NCI-H2171 (cell line): Measurements from ENCODE around the gene EFNA1.
"Not testable (repeated sequence)": the region's sequence is repeated elsewhere in the genome, so short reads cannot be mapped to it uniquely, and the experiment has no call there.

Source experiments
- DNase-seq: peaks from one replicate; lab custom pipeline; 2025; lab: John Stamatoyannopoulos, UW

The EFNA1 gene

DNA sequence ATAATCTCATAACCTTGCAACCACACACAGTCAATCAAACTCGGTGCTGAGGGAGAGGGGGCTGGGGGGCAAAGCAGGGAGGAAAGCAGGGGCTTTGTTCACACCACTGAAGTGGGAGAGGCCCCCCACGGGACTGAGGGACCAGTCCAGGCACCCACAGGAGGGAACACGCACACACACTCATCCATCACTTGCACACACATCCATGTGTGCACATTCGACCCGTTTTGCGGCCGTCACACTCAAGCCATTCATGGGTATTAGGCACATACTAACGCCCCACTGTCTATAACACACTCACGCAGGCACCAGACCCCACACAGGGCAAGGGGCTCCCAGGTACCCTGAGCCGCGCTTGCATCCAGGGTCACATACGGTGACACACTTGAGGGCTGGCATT lies 35.0 kb upstream of the EFNA1 start:
- no peak for DNase-seq

DNA sequence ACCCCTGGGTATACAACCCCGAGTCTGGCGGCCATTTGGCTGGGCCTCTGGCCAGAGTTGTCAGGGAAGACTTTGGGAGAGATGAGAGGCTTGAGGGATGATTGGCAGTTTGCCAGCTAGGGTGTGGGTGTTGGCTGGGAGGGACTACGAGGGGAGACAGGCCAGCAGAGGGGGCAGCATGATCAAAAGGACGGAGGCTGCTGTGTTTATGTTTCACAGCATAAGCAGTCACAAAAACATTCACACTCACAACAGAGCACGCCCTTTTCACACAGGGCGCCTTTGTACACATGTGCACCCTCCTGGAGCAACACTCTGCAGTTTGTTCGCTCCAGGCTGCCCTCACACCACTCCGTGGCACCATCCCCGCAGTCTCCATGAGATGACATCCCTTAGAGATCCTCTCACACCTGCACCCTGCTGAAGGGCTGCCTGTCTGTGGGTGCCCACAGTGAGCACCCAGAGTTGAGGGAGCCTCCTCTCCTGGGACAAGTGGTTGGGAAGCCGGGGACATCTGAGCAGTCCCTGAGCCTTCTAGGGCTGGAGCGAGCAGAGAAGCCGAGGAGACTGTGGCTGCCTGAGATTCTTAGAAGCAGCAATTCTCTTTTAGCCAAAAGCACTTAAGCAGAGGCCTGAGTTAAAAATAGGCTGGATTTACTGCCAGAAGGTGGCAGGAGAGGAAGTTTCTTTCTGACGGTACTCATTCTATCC lies 33.6 kb upstream of the EFNA1 start:
- peak; percentile 62 for DNase-seq

DNA sequence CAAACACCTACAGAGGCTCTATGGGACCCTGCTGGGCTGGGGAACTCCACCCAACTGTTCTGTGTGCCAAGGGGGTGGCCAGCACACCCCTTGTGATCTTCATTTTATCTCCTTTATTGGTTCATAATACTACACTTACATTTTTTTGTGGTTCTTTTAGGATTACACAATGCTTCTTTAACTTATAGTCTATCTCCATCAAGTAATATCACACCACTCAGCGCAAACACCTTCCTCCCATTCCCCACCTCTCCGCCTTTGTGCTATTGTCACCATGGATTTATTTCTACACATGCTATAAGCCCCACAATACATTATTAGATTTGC lies 33.1 kb upstream of the EFNA1 start:
- no peak for DNase-seq

DNA sequence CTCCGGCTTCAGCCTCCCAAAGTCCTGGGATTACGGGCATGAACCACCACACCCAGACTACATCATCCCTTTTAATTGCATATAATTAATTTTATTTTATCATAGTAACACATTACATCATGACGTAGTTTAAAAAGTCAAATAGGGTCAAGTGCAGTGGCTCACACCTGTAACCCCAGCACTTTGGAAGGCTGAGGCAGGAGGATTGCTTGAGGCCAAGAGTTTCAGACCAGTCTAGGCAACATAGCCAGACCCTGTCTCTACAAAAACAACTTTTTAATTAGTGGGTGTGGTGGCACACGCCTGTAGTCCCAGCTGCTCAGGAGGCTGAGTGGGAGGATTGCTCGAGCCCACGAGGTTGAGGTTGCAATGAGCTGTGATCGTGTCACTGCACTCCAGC lies 28.3 kb upstream of the EFNA1 start:
- no peak for DNase-seq

DNA sequence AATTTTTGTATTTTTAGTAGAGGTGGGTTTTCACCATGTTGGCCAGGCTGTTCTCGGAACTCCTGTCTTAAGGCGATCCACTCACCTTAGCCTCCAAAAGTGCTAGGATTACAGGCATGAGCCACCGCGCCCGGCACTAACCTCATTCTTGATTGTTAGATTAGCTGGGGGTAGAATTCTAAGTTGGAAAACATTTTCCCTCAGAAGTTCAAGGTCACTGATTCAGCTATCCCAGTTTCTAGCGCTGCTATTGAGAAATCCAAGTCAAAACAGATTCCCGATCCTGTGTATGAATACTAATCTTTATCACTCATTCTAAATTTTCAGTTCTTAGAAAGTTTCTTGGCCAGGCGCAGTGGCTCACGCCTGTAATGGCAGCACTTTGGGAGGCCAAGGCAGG lies 24.4 kb upstream of the EFNA1 start:
- DNase-seq: no peak

DNA sequence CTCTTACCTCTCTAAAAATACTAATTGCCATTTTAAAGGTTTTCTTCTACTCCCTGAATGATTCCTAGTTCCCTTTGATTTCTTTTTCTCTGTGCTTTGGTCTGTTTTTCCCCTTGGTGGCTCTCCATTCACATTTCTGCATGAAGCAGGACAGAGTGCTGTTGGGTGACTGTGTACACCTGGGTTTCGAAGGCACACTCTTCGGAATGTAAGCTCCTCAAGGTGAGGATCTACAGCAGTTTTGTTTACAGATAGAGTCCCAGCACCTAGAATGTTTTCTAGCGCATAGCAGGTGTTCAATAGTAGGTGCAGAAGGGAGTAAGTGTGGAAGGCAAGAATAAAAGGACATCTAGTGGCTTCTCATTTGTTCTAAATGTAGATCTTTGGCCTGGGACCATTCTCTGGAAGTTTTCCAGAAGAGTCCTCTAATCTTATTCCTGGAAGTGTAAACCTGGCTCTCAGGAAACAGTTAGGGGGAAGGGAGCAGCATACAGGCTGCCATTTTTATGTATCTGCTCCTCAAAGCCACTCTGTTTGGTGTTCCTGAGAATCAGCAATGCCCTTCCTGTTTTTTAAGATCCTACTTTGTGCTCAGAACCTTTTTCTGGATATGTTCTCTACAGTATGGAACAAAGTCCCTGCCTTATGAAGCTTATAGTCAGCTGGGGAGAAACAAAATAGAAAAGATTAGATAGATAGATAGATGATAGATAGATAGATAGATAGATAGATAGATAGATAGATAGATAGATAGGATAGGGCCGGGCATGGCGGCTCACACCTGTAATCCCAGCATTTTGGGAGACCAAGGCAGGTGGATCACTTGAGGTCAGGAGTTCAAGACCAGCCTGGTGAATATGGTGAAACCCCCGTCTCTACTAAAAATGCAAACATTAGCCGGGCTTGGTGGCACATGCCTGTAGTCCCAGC lies 22.8 kb upstream of the EFNA1 start:
- DNase-seq: no peak

DNA sequence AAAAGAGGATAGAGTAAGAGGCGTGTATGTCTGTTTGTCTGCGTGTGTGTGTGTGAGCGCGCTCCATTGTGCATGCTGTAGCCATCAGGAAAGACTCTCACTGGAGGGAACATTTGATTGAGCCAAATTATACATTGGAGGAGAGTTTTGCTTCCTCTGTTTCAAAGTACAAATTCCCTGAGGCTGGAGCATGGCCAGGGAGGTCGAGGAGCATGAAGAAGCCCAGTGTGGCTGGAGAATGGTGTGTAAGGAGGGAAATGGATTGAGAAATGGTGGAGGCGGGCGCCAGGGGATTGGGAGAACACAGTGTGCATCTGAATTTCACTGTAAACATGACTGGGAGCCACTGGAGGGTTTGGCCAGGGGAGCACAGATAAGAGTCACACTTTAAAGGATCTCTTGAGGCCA lies 22.1 kb upstream of the EFNA1 start:
- DNase-seq: no peak

DNA sequence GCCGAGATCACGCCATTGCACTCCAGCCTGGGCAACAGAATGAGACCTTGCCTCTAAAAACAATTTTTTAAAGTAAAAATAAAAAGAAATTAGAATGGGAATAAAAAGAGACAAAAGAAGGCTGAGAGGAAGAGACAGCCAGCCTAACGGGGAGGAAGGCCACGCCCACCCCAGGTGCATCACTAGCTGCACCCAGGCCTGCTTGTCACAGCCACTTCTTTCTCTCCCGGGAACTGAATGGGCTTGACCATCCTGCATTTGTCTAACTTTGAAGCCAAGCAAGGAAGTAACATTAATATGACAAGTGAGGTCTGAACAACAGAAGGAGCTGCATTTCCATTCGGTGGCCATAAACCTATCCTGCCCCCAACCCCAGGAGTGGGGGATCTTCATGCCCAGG lies 20.8 kb upstream of the EFNA1 start:
- DNase-seq: no peak

DNA sequence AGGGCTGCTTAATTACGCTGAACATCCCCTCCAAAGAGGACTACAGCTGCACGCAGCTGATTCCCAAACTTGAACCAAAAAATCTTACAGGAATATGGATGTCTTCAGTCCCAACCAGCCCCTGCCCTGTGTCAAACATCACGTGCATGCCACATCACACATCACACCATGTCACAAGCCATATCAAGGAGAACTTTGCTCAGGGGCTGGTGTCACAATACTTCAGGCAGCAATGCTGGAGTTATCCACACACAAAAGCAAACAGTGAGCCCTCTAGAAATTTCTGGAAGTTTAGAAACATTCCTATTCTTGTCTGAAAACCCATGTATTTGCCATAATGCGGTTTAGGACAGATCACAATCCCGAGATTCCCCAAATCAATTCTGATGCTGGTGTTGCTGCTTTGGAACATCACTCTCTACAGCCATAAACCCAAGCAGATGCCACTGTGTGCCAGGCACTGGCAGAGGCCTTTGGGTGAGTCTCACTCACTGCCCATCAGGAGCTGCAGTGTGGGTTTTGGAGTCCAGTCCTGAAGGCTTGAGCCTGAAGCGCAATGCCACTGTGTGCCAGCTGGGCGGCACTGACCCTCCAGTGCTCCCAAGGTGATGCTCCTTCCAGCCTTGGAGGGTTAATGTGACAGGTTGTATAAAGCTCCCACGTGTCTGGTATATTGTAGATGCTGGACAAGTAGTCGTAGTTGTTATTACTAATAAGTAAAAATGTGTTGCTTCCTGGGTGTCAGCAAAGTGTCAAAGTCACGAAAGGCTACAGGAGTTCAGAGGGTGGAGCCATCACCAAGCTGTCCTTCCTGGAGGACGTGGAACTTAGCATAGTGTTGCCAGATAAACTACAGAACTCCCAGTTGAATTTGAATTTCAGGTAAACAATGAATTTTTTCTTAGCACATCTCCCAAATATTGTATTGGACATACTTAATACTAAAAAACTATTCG lies 20.1 kb upstream of the EFNA1 start:
- DNase-seq: no peak

DNA sequence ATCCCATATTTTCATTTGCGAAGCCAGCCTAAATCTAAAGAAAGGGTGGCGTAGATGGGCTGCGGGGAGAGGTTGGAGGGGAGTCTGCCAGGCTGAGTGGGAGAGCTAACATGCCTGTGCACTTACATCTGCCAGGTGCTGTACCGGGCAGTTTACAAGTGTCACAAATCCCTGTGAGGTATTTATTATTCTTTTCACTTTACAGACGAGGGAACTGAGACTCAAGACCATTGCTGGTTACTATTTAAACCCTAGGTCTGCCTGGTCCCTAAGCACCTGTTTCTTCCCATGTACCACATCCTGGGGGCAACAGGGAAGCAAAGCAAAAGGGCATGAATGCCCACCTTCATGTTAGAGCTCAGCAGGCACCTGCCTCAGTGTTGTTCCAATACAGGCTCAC lies 19.4 kb upstream of the EFNA1 start:
- DNase-seq: no peak

DNA sequence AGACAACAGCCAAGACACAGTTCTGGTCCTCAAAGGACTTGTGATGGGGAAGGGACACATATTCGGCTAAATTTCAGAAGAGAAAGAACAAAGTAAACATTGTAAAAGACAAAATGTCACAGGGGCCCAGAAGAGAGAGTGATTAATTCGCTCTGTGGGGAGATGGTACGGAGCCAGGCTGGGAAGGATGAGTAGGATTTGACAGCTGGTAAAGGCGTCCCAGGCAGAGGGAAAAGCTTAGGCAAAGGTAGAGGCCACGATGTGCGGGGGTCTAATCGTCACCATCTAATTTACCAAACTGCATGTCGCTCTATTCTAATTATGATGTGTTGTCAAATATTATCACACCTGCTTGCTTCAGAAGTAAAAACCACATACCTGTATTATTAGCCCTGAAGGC lies 17.3 kb upstream of the EFNA1 start:
- no peak for DNase-seq

DNA sequence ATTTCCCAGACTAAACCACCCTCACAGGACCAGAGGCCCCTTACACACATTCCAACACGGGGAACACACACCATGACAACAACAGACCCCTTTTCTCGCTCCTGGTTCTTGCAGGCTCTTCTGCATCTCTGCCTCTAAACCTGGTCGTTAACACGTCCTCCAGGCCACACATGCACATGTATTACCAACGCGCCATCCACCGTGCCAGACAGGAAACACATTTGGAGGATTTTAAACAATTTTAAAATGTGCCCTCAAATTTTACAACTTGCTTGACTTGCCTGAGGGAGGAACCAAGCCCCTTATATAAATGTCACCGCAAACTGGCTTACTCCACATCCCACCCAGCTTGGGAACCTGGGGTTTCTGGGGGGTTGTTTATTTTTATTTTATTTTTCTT lies 16.9 kb upstream of the EFNA1 start:
- DNase-seq: no peak

DNA sequence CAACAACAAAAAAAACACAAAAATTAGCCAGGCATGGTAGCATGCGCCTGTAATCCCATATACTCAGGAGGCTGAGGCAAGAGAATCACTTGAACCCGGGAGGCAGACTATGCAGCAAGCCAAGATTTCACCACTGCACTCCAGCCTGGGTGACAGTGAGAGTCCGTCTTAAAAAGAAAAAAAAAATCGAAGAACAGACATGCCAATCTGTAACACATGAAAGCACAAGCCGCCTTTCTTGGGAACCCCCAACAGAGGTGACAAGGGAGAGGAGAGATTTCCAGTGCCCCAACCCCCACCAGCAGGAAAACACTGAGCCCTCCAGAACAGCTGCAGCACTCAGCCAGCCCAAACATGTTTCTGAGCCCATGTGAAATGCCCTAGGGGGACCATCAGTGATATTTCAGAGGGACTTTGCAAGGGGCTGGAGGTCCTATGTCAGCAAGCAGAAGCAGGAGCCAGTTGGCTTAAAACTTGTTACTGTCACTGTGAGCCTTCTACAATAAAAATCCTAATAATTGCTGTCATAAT lies 14.2 kb upstream of the EFNA1 start:
- peak; percentile 58 for DNase-seq

DNA sequence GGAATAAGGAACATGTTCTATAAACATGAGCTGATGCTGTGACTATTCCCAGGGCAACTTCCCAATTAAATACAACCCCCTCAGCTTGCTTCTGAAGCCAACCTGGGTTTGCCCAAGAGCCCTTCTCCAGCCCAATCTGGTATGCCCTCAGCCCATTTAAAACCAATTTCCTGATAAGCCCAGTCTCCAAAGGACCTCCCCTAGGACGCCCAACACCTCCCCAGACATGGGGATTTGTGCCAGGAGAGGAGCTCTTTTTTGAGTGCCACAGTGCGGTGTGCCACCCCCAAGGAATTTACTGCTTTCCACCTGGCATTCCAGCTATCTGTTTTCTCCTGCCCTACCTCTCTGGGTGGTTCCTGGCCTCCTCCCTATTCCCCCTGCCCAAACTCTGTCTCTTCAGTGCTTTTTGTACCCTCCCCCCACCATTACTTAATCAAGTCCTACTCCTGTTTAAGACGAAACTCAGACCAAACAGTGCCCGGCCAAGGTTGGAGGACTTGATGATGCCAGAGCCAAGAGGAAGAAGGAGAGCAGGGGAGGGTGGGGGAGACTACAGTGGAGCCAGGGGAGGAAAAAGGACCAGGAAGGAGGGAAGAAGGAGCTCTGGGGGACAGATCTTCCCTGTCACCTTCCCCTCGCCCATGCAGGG lies 11.4 kb upstream of the EFNA1 start:
- no peak for DNase-seq

DNA sequence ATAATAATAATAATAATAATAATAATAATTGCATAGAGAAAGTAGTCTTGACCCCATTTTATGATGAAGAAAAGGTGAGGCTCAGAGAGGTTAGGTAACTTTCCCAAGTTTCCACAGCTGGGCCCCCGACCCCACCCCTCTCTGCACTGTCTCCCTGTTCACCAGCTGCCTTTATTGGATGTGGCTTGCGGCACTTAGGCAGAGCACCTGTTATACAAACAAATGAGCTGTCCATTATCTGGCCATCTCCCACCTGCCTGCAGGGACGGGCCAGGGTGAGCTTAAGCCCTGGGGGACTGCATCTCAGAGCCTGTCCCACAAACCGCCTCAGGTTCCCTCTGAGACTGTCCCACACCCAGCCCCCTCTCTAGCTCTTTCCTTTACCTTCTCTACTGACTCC lies 10.1 kb upstream of the EFNA1 start:
- no peak for DNase-seq

DNA sequence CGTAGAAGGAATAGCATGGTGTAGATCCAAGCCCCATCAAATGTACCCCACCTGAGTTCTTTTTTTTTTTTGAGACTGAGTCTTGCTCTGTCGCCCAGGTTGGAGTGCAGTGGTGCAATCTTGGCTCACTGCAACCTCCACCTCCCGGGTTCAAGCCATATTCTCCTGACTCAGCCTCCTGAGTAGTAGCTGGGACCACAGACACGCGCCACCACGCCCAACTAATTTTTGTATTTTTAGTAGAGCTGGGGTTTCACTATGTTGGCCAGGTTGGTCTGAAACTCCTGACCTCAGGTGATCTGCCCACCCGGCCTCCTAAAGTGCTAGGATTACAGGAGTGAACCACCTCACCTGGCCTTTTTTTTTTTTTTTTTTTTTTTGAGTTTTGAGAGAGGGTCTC lies 9.6 kb upstream of the EFNA1 start:
- not testable (repeated sequence) for DNase-seq

DNA sequence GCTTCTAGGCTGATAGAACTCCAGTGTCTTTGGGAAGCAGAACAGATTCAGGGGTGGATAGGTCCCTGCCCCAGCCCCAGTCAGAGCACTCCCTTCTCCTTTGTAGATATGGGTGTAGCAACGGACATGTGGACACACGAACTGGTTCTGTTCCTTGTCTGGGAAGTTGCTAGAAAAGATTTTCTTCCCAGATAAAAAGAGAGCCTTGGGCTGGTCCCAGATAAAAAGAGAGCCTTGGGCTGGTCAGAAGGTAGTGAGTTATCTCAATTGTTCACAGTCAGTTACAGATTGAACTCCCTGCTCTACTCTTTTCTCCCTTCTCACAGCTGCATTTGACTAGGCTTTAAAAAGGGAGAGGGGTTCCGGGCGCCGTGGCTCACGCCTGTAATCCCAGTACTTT lies 7.4 kb upstream of the EFNA1 start:
- DNase-seq: no peak

DNA sequence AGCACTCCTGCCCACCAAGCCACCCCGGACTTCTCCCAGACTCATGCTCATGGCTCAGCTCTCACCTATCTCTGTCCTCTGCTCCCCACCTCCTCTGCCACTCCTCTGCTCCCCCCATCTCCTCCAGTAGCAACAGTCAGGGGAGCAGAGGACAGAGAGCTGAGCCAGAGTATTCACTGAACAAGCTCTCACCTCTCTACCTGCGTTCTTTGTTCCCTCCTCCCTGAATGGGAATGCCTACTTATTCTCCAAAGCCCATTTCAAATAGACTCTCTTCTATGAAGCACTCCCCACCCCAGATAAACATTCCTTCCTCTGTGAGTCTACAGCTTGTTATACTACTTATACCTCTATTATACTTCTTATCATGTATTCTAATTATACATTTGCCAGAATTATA lies 6.4 kb upstream of the EFNA1 start:
- no peak for DNase-seq

DNA sequence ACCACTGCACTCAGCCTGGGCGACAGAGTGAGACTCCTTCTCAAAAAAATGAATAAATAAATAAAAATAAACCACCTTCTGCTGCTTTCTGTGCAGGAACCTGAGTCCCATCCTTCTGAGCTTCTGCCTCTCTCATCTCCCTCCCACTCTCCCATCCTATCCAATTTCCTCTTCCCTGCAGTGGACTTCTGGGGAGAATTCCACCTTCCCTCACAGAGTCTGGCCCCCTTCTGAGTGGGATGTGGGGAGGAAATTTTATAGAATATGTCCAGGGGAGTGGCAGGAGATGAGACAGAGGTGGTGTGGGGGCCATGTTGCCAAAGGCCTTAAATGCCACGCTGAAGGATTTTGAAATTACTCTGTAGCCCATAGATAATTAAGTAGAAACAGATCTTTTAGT lies 5.4 kb upstream of the EFNA1 start:
- no peak for DNase-seq

DNA sequence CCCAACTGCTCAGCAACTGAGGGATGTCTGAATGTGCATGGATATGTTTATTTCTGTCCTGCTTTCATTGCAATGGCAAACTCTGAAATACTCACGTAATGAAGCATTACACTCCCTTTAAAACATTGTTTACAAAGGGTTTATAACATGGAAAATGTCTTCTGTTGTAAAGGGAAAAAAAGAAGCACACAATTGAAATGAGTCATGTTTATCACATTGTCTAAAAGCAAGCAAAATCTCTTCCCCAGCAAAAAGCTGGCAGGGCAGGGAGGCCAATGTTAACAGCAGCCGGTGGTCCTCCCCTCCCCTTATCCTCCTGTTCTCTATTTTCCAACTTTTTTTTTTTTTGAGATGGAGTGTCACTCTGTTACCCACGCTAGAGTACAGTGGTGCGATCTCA lies 3.9 kb upstream of the EFNA1 start:
- no peak for DNase-seq
